WTC11 (cell line): ENCODE results near the gene LRMDA.

Experiments used
- ATF3 ChIP-seq: sonication (generic); formaldehyde crosslinking; conservative IDR thresholded peaks from 2 replicates; pipeline ENCODE4 v1.8.1; 2022; ENCODE audit warnings: mild to moderate bottlenecking, missing genetic modification reagents
- CTCF ChIP-seq: fragments of 200-600 bp; IDR thresholded peaks from 2 replicates; pipeline ENCODE4 v1.8.0; 2022; ENCODE audit warnings: antibody characterized with exemption
- E2F4 ChIP-seq: sonication (generic); formaldehyde crosslinking; IDR thresholded peaks from 2 replicates; pipeline ENCODE4 v1.8.1; 2022; ENCODE audit warnings: low read depth, mild to moderate bottlenecking, moderate library complexity, missing genetic modification reagents, borderline replicate concordance
- KAT7 ChIP-seq: sonication (generic); formaldehyde crosslinking; IDR thresholded peaks from 2 replicates; pipeline ENCODE4 v1.8.1; 2023; ENCODE audit warnings: missing genetic modification reagents, mild to moderate bottlenecking, borderline replicate concordance
- NR1H2 ChIP-seq: sonication (generic); formaldehyde crosslinking; IDR thresholded peaks from 2 replicates; pipeline ENCODE4 v1.9.0; 2021; ENCODE audit warnings: mild to moderate bottlenecking, moderate library complexity, missing genetic modification reagents
- RELA ChIP-seq: sonication (generic); formaldehyde crosslinking; IDR thresholded peaks from 2 replicates; pipeline ENCODE4 v1.8.1; 2022; ENCODE audit warnings: missing genetic modification reagents, mild to moderate bottlenecking, borderline replicate concordance
- SP1 ChIP-seq: sonication (generic); formaldehyde crosslinking; conservative IDR thresholded peaks from 2 replicates; pipeline ENCODE4 v1.8.1; 2022; ENCODE audit warnings: missing genetic modification reagents
- ZMAT4 ChIP-seq: fragments of 250-450 bp; sonication (Bioruptor Pico); IDR thresholded peaks from 2 replicates; pipeline ENCODE4 v1.9.0; 2021; ENCODE audit warnings: mild to moderate bottlenecking
- ZNF263 ChIP-seq: sonication (generic); formaldehyde crosslinking; IDR thresholded peaks from 2 replicates; pipeline ENCODE4 v1.8.1; 2022; ENCODE audit warnings: low read depth, mild to moderate bottlenecking, moderate library complexity, missing genetic modification reagents

GRCh38 chr10:75509706-75510105, 78.3 kb downstream of the LRMDA start:
- TF ChIP-seq ATF3 (CRISPR knock-in tag) (no peak), KAT7 (no peak), SP1 (no peak), ZNF263 (CRISPR knock-in tag) (no peak), CTCF (no peak), E2F4 (CRISPR knock-in tag) (no peak), ZMAT4 (no peak), NR1H2 (no peak), RELA (CRISPR knock-in tag) (no peak)
